PC-3 (cell line): Measurements from ENCODE around the gene IFNGR2.

Source experiments
- CTCF ChIP-seq: fragments of 300-600 bp; sonication (generic); conservative IDR thresholded peaks from 2 replicates; pipeline ENCODE4 v1.5.1; 2017; ENCODE audit warnings: antibody characterized with exemption, low read depth, mild to moderate bottlenecking, low read length
- EZH2 ChIP-seq: fragments of 300-600 bp; sonication (generic); IDR thresholded peaks from one replicate; pipeline ENCODE4 v1.6.1; 2017; ENCODE audit warnings: antibody characterized with exemption, mild to moderate bottlenecking, low read length; ENCODE audit not compliant: unreplicated experiment
- EZH2phosphoT487 ChIP-seq: fragments of 300-600 bp; sonication (generic); IDR thresholded peaks from 2 replicates; pipeline ENCODE4 v1.6.1; 2018; ENCODE audit warnings: mild to moderate bottlenecking, antibody characterized with exemption, low read length, borderline replicate concordance

- TF ChIP-seq CTCF (no peak), EZH2 (no peak), EZH2phosphoT487 (no peak)
Measured at GRCh38 chr21:33380483-33380998, 22.7 kb upstream of the IFNGR2 start.
